ENCODE data around the gene POLD3.
"Not testable (repeated sequence)": the region's sequence is repeated elsewhere in the genome, so short reads cannot be mapped to it uniquely, and the experiment has no call there.

The POLD3 gene

GRCh38 chr11:74646954-74647353, 54.6 kb downstream of the POLD3 start:
- no peaks in the 10 kb centered on the region for H3K9me3 ChIP-seq (ENCODE audit: low read depth, low read length)
- H3K27ac ChIP-seq = no peak overlapping the region
- no peak overlapping the region for H3K9ac ChIP-seq (ENCODE audit: insufficient read length)
- no peak for DNase-seq (ENCODE audit: low read depth, low spot score)
- H3K36me3 ChIP-seq (ENCODE audit: insufficient read depth, low read length) = peaks cover 73% of the 10 kb centered on the region
- TF ChIP-seq POLR2AphosphoS5 (IDR thresholded peaks at IDR 0.05; ENCODE audit: borderline replicate concordance, low read depth, low read length) = no peak
- TF ChIP-seq EZH2 (IDR thresholded peaks at IDR 0.05) = no peak
- no peak for TF ChIP-seq FOXP2 (optimal IDR thresholded peaks at IDR 0.05; ENCODE audit: control extremely low read depth, extremely low read length, insufficient read depth)
- no peak overlapping the region for H3K4me3 ChIP-seq

DNA sequence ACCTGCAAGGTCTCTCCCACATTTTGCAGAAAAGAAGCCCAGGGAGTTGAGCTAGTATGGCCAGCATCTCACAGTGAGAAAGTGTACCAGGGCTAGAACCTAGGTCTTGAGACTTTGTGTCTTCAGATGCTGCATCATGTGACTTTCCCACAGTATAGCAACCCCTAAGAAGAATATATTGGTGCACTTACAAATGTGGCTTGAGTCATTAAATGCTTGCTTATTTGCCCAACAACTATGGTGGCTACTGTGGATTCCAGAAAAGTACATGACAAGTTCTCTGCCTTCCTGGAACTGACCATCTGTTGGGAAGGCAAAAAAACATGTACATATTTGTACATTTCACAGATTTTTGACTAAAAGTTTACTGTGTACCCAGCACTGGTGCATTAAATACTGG, 55.0 kb downstream of the POLD3 start:
- TF ChIP-seq EZH2 (IDR thresholded peaks at IDR 0.05) (no peak), POLR2AphosphoS5 (IDR thresholded peaks at IDR 0.05; ENCODE audit: borderline replicate concordance, low read depth, low read length) (no peak), FOXP2 (optimal IDR thresholded peaks at IDR 0.05; ENCODE audit: control extremely low read depth, extremely low read length, insufficient read depth) (no peak)
- Histone ChIP-seq H3K27ac (no peak overlapping the region), H3K4me3 (no peak overlapping the region), H3K36me3 (ENCODE audit: insufficient read depth, low read length) (peaks cover 73% of the 10 kb centered on the region), H3K9me3 (ENCODE audit: low read depth, low read length) (no peaks in the 10 kb centered on the region), H3K9ac (ENCODE audit: insufficient read length) (no peak overlapping the region)
- DNase-seq (ENCODE audit: low read depth, low spot score) = no peak

GRCh38 chr11:74647831-74648230, 55.4 kb downstream of the POLD3 start:
- TF ChIP-seq POLR2AphosphoS5 (IDR thresholded peaks at IDR 0.05; ENCODE audit: borderline replicate concordance, low read depth, low read length) (no peak), EZH2 (IDR thresholded peaks at IDR 0.05) (no peak), FOXP2 (optimal IDR thresholded peaks at IDR 0.05; ENCODE audit: control extremely low read depth, extremely low read length, insufficient read depth) (no peak)
- H3K27ac ChIP-seq = no peak overlapping the region
- no peak overlapping the region for H3K4me3 ChIP-seq
- H3K36me3 ChIP-seq (ENCODE audit: insufficient read depth, low read length) = peaks cover 73% of the 10 kb centered on the region
- no peaks in the 10 kb centered on the region for H3K9me3 ChIP-seq (ENCODE audit: low read depth, low read length)
- DNase-seq (ENCODE audit: low read depth, low spot score) = no peak
- no peak overlapping the region for H3K9ac ChIP-seq (ENCODE audit: insufficient read length)

- H3K36me3 ChIP-seq (ENCODE audit: insufficient read depth, low read length) = peaks cover 77% of the 10 kb centered on the region
- no peak overlapping the region for H3K4me3 ChIP-seq
- H3K9me3 ChIP-seq (ENCODE audit: low read depth, low read length) = no peaks in the 10 kb centered on the region
- H3K9ac ChIP-seq (ENCODE audit: insufficient read length) = no peak overlapping the region
- no peak for TF ChIP-seq EZH2 (IDR thresholded peaks at IDR 0.05)
- no peak for TF ChIP-seq POLR2AphosphoS5 (IDR thresholded peaks at IDR 0.05; ENCODE audit: borderline replicate concordance, low read depth, low read length)
- TF ChIP-seq FOXP2 (optimal IDR thresholded peaks at IDR 0.05; ENCODE audit: control extremely low read depth, extremely low read length, insufficient read depth) = no peak
- no peak overlapping the region for H3K27ac ChIP-seq
- no peak for DNase-seq (ENCODE audit: low read depth, low spot score)
Measured at GRCh38 chr11:74648894-74649293, 56.5 kb downstream of the POLD3 start.

GRCh38 chr11:74650498-74650897, 58.1 kb downstream of the POLD3 start:
- no peaks in the 10 kb centered on the region for H3K9me3 ChIP-seq (ENCODE audit: low read depth, low read length)
- no peak for DNase-seq (ENCODE audit: low read depth, low spot score)

DNA sequence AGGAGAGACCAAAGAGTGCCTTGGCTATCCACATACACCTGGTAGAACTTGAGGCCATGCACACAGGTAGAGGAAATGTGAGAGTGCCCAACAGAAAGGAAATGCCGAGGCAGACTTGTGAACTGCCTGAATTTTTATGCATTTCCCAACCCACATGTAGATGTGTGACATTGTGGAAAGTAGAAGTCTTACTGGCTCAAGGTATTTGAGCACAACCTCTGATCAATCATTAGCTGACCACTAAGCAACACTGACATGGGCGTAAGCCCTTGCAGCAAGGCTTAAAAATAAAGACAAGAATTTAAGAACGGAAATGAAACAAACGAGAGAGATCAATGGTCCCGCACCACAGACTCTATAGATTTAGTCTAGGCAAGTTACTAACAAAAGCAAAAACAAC, 62.6 kb downstream of the POLD3 start:
- TF ChIP-seq EZH2 (IDR thresholded peaks at IDR 0.05) (no peak), FOXP2 (optimal IDR thresholded peaks at IDR 0.05; ENCODE audit: control extremely low read depth, extremely low read length, insufficient read depth) (no peak), POLR2AphosphoS5 (IDR thresholded peaks at IDR 0.05; ENCODE audit: borderline replicate concordance, low read depth, low read length) (no peak)

More at GRCh38 chr11:74650498-74650897, 58.1 kb downstream of the POLD3 start:
- TF ChIP-seq POLR2AphosphoS5 (IDR thresholded peaks at IDR 0.05; ENCODE audit: borderline replicate concordance, low read depth, low read length) (no peak), FOXP2 (optimal IDR thresholded peaks at IDR 0.05; ENCODE audit: control extremely low read depth, extremely low read length, insufficient read depth) (no peak), EZH2 (IDR thresholded peaks at IDR 0.05) (no peak)
- Histone ChIP-seq H3K27ac (no peak overlapping the region), H3K36me3 (ENCODE audit: insufficient read depth, low read length) (peaks cover 67% of the 10 kb centered on the region), H3K9ac (ENCODE audit: insufficient read length) (no peak overlapping the region), H3K4me3 (no peak overlapping the region)

GRCh38 chr11:74659124-74659523, 66.7 kb downstream of the POLD3 start:
- H3K36me3 ChIP-seq (ENCODE audit: insufficient read depth, low read length) = peaks cover 11% of the 10 kb centered on the region; the same call in 1 of the 2 replicates
- not testable (repeated sequence) for H3K9ac ChIP-seq (ENCODE audit: insufficient read length); H3K4me3 ChIP-seq; DNase-seq (ENCODE audit: low read depth, low spot score); H3K9me3 ChIP-seq (ENCODE audit: low read depth, low read length); H3K27ac ChIP-seq

More for the DNA sequence above, 62.6 kb downstream of the POLD3 start:
- H3K9me3 ChIP-seq (ENCODE audit: low read depth, low read length) = no peaks in the 10 kb centered on the region
- H3K9ac ChIP-seq (ENCODE audit: insufficient read length) = no peak overlapping the region
- no peak overlapping the region for H3K4me3 ChIP-seq
- DNase-seq (ENCODE audit: low read depth, low spot score) = no peak
- H3K36me3 ChIP-seq (ENCODE audit: insufficient read depth, low read length) = peaks cover 40% of the 10 kb centered on the region
- no peak overlapping the region for H3K27ac ChIP-seq

- peaks cover 6% of the 10 kb centered on the region; the same call in 1 of the 2 replicates for H3K36me3 ChIP-seq (ENCODE audit: insufficient read depth, low read length)
- TF ChIP-seq FOXP2 (optimal IDR thresholded peaks at IDR 0.05; ENCODE audit: control extremely low read depth, extremely low read length, insufficient read depth) = no peak
- no peaks in the 10 kb centered on the region for H3K9me3 ChIP-seq (ENCODE audit: low read depth, low read length)
- H3K4me3 ChIP-seq = no peak overlapping the region
- no peak for DNase-seq (ENCODE audit: low read depth, low spot score)
- H3K27ac ChIP-seq = no peak overlapping the region
- no peak overlapping the region for H3K9ac ChIP-seq (ENCODE audit: insufficient read length)
Measured at GRCh38 chr11:74662487-74663103, 70.2 kb downstream of the POLD3 start.

- TF ChIP-seq EZH2 (IDR thresholded peaks at IDR 0.05) = no peak
- no peak for TF ChIP-seq POLR2AphosphoS5 (IDR thresholded peaks at IDR 0.05; ENCODE audit: borderline replicate concordance, low read depth, low read length)
- TF ChIP-seq FOXP2 (optimal IDR thresholded peaks at IDR 0.05; ENCODE audit: control extremely low read depth, extremely low read length, insufficient read depth) = no peak
- Histone ChIP-seq H3K27ac (no peak overlapping the region), H3K36me3 (ENCODE audit: insufficient read depth, low read length) (peaks cover 6% of the 10 kb centered on the region; the same call in 1 of the 2 replicates), H3K9ac (ENCODE audit: insufficient read length) (no peak overlapping the region), H3K9me3 (ENCODE audit: low read depth, low read length) (no peaks in the 10 kb centered on the region), H3K4me3 (no peak overlapping the region)
- DNase-seq (ENCODE audit: low read depth, low spot score) = no peak
Measured at GRCh38 chr11:74663315-74663714, 70.9 kb downstream of the POLD3 start.
